GM18867 (cell line): Measurements from ENCODE around the gene OGFR.
A peak's percentile ranks its signal among the peaks of the same experiment; 100 is the strongest.

ENCODE experiments used
- ATAC-seq: cut with Tn5 transposase; IDR thresholded peaks from one replicate; pipeline ENCODE4 v1.9.1; 2021; ENCODE audit warnings: mild to moderate bottlenecking, moderate library complexity; ENCODE audit not compliant: unreplicated experiment

OGFR gene

DNA sequence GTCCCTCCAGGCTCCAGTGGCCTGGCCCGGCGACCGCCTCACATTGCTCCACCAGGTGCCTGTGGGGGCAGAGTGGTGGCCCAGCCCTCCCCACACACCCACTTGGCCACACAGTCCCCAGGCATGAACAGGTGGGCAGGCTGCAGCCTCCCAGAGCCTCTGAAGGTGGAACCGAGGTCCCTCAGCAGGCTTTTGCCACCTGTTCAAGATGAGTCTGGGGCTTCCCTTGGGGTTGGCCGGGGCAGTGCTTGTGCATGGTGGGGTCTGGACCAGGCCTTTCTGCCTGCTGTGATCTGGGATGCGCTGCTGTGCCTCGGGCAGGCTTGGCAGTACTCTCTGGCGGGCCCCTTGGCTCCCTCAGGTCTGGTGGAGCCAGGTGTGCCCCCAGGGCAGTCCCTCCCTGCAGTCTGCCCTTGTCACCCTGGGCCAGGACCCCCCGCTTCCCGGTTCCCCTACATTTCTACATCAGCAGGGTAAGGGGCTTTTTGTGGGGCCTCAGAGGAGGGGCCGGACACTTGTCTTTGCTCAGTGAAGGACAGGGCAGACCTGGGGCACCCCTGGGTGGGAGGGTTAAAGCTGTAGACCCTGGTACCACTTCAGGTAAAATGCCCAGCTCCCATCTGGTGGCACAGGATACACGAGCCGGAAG, 9.5 kb downstream of the OGFR start:
- no peak for ATAC-seq

DNA sequence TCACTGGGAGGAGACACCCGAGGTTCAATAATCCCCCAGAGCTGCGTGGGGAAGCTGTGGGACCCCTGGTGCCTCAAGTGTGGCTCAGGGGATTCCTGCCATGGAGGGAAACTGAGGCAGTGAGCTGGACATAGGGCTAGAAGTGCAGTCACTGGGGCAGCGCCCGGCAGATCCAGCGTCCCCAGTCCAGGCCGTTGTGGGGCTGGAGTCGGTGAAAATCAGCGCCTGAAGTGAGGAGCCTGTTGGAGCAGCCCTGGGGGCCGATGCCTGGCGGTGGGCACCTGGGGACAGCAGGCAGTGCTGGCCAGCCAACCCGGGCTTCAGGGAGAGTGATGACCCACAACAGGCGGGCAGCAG, 10.1 kb downstream of the OGFR start:
- no peak for ATAC-seq

DNA sequence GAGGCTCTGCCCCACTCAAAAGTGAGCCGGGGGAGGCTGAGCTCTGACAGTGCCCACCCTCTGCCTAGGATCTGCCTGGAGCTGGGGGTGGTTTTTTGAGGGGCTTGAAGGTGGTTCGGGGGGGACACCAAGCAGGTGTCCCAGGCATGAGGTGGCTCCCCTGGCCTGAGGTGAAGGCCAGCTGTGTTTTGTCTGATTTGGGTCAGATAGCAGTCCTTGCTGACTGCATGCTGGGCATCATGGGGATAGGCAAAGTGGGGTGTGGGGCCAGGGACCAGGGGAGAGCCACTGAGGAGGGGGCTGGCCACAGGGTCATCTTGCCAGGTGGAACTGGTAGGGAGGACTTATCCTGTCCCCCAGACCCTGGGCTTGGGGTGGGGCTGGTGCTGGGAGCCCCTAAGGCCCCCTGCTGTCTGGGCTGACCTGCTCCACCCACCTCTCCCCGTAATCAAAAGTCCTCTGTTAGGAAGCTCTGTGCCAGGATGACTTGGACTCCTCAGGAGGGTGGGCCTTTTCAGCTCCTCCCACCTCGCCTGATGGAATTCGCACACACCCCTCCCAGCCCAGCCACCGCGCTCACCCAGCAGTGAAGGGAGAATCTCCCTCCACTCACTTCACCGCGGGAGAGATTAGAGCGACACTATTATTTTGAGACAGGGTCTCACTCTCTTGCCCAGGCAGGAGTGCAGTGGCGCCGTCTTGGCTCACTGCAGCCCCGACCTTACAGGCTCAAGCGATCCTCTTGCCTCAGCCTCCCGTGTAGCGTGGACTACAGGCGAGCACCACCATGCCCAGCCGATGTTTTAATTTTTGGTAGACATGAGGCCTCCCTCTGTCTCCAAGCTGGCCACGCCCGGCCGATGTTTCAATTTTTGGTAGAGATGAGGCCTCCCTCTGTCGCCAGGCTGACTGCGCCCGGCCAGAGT, 10.7 kb downstream of the OGFR start:
- no peak for ATAC-seq

DNA sequence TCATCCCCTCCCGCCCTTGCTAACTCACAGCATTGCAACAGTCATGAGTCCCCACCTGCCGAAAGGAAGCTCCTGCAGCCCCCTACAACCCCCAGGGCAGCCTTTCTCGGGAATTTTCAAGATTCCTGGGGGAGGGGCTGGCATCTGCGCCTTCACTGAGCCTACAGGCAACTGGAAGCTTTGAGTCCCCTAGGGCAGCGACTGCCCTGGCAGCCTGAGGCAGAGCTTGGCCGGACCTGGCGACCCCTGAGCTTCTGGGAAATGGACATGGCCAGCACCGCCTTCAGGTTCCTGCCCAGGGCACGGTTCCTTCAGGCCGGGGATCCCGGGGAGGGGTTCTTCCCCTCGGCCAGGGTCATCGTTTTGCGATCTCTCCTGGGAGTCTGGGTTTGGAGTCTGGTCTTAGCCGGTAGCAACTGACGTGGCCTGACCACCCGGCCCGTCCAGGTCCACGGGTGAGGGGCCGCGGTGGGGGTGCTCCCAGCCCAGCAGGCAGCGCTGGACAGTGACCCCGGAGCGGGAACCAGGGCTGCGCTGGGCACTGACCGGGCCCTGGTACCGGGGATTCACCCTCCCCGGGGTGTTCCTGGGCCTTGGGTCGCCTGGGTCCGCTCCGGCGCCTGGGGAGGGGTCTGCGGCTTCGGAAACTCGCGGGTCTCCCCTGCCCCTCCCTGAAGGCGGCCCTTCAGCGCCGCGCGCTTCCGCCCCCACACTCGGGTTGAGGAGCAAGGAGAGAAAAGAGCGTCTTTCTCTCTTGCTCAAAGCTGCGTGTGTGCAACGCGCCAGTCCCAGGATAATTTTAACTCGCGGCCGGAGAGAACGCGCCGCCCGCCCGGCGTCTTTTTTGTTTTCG, 11.6 kb downstream of the OGFR start:
- no peak for ATAC-seq

DNA sequence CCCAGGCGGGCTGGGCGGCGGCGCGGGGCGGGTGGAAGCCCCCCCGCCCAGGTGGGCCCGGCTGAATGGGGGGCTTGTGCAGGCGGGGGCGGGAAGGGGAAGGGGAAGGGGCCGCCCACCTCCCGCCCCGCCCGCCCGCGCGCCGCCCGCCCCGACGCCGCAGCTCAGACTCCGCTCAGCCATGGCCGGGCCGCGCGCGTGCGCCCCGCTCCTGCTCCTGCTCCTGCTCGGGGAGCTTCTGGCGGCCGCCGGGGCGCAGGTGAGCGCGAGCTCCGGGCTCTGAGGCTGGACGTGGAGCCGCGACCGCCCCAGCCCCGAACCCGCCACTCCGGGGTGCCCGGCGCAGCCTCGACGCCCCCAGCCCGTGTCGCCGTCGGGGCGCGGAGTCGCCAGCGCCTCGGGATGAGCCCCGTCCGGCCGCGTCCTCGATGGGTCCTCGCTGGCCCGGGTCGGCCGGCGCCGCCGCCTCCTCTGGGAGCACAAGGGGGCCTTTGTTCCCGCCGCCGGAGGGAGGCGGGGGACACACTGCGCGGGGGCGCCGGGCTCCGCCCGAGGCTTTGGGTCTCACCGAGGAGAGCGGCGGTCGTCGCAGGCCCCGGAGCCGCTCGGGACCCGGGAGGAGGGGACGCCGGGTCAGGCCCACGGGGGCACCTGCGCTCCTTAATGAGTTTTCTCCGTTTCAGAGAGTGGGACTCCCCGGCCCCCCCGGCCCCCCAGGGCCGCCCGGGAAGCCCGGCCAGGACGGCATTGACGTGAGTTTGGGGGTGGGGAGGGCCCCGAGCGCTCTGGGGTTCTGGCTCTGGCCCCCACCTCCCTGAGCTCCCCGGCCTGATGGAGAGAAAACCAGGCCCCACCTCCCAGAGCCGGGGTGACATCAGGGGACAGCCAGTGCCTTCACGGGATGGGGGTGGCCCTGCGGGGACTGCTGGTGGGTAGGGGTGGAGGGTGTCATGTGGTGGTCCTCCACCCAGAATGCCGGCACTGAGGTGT, 12.5 kb downstream of the OGFR start, which contains the start of gene COL9A3:
COL9A3 (plus strand) TSS at position 167 of the 990 bp plus-strand sequence; CDS start at position 182, 15 bp downstream.
- ATAC-seq, result no peak

DNA sequence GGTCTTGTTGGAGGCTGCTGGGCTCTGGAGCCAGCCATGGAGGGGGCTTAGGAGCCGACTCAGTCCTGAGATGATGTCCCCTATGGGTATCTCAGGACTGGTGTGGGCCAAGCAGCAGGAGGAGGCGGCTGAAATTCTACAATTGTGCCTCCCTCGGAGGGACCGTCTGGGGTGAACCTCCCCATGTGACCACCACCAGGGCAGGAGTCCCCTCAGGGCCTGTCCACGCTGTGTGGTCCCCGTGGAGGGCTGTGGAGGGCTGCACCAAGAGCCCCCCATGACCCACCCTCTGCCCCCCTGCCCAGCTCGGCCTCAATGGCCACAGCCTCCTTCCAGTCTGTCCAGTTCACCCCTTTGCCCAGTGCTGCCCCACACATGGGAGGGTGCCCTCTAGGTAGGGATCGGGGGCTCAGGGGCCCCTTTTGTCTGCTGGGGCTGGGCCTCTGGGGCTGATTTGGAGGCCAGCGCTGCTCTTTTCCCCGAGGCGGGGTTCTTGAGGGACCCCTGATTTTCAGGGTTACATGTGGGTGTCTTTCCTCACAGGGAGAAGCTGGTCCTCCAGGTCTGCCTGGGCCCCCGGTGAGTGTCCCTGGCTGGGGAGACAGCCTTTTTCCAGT, 13.4 kb downstream of the OGFR start:
- ATAC-seq, result no peak

DNA sequence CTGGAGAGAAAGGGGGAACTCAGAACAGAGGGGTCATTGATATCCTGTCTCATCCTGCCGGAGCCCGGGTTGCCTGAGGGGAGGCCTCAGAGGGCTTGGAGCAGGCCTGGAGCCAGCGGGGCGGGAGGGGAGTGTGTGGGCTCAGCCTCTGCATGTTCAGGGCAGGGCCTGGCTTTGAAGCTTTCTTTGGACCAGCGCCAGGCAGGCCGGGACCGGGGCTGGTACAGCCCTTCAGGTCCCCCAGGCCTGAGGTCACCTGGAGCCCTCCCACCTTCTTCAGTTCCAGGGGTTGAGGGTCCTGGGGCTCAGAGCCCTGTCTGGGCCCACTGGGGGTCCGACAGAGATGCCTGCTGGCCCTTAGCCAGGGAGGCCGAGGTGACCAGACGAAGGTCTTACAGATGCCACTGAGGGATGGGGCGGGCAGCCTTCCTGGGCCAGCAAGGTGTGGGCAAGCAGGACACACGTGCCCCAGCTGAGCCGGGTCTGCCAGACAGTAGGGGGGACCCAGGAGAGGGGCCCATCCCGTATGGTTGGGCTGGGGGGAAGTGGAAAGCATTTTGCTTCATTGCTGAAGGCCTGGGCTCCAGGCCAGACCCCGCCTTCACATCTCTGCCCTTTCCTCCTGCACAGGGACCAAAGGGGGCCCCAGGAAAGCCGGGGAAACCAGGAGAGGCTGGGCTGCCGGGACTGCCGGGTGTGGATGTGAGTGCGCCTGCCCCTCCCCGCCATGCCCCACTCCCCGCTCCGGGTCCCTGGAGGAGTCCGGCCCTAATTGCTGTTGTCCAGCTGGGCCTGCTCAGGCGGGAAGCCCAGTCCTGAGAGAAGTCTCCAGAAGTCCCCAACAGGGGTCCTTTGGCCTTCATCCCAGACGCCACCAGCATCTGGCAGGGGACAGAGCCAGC, 14.2 kb downstream of the OGFR start:
- no peak for ATAC-seq

DNA sequence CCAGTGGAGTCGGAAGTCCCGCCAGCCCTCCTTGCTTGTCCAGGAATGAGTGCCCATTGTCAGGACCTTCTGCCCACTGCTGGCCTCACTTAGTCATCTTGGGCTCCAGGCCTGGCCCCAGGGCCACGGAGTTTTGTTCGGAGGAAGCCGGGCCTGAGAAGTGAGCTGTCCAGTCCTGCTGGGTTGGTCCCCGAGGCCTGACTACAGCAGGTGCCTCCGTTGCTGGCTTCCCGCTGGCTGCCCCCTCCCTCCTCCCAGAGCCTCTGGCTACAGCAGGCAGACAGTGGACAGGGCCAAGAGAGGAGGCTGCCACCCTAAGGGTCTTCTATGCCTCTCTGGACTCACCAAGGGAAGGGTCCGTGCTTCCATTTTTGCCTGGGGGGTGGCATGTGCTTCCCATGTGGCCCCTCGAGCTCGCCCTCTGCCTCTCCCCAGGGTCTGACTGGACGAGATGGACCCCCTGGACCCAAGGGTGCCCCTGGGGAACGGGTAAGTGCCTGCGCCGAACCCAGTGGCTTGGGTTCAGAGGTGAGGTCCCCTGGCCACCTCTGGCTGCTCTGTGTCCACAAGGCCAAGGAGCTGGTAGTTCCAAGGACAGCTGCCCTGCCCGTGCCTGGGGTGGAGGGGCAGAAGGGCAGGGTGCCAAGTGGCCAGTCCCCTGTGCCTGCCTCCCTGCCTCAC, 15.0 kb downstream of the OGFR start:
- ATAC-seq, result no peak

DNA sequence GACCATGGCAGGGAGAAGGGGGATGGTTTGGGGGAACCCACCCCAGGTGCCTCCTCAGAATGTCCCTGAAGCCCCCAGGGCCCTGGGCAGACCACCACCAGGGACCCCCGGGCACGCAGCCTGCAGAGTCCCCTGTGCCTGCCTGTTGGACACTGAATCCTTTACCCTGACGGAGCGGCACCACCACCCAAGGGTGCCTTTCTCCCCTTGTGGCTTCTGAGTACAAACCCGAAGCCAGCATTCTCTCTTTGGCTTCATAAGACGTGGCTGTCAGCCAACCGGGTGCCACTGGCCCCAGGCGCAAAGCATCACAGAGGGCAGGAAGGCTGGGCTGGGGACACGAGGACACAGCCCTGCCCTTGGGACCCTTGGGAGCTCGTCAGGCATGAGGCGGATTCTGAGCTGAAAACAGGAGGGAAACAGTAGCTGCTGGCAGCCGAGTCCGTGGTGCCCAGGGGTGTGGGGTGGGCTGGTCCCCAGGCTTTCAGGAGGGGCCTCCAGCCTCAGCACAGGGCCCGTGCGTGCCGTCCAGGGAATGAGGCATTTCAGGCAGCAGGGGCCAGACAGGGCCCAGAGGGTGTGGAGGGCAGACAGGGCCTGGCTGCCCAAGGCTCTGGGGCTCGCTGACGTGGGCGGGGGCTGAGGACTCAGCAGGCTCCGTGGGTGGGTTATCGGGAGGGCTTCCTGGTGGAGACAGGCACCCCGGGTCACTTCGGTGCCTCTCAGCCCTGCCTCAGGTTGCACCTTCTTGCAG, 15.8 kb downstream of the OGFR start:
- no peak for ATAC-seq

DNA sequence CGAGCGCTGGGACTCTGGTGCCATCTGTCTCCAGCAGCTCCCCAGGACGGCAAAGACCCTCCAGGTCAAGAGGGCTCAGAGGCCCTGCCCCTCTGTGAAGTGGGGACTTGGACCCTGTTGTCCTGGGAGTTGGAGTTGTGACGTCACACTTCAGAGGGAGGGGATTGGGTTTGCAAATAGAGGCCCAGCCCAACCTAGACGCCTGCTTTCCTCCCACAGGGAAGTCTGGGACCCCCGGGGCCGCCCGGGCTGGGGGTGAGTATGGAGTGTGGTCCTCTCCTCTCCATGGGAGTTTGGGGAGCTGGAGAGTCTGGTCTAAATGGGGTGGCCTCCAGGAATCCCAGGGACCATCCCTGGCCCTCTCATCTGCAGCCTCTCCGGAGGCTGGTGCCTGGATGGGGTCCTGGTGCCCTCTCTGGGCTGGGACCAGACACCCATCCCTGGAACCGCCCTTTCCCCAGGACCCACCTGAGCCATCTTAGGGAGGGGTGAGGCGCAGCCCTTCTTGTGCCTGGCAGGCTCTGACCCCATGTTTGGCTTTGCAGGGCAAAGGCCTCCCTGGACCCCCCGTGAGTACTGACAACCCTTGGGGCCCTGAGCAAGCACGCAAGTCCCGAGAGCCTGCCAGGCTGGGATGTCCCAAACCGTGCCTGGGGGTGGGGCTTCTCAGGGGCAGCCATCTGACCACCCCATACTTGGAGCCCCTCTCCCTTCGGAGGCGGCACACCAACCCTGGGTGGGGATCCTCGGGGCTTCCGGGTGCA, 16.5 kb downstream of the OGFR start:
- no peak for ATAC-seq

DNA sequence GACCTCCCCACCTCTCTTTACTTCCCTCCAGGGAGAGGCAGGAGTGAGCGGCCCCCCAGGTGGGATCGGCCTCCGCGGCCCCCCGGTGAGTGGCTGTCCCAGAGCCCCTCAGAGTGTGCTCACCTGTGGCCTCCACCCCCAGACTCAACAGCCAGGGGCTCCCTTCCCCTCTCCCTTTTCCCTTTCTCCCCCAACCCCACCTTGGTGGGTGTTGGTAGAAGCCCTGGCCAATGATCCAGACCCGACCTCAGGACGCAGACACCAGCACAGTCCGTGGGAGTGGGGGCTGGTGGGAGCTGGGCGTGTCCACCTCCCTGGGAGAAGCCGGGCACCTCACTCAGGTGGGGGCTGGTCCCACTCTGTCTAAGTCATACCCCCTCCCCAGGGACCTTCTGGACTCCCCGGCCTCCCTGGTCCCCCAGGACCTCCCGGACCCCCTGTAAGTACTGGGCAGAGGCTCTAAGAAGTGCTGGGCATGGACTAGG, 17.1 kb downstream of the OGFR start:
- ATAC-seq, result no peak

DNA sequence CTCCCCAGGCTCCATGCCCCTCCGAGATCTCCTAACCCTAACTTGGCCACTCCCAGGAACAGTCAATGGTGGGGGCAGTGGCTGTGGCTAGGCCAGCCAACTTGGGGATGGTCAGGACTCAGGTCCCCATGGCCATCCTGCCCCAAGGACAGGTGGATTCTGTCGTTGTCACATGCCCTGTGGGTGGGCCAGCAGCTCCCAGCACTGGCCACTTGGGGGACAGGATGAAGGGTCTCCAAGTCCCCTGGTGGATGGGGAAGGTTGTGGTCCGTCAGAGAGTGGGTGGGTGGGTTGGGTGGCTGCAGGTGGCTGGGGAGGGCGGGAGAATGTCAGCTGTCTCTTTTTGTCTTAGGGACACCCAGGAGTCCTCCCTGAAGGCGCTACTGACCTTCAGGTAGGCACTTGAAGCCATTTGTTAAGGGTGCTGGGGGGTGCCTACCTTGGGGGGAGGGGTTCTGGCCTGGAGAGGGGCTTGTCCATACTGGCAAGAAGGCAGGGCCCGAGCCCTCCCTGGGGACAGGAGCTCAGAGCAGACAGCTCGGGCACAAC, 17.7 kb downstream of the OGFR start:
- ATAC-seq, result no peak

DNA sequence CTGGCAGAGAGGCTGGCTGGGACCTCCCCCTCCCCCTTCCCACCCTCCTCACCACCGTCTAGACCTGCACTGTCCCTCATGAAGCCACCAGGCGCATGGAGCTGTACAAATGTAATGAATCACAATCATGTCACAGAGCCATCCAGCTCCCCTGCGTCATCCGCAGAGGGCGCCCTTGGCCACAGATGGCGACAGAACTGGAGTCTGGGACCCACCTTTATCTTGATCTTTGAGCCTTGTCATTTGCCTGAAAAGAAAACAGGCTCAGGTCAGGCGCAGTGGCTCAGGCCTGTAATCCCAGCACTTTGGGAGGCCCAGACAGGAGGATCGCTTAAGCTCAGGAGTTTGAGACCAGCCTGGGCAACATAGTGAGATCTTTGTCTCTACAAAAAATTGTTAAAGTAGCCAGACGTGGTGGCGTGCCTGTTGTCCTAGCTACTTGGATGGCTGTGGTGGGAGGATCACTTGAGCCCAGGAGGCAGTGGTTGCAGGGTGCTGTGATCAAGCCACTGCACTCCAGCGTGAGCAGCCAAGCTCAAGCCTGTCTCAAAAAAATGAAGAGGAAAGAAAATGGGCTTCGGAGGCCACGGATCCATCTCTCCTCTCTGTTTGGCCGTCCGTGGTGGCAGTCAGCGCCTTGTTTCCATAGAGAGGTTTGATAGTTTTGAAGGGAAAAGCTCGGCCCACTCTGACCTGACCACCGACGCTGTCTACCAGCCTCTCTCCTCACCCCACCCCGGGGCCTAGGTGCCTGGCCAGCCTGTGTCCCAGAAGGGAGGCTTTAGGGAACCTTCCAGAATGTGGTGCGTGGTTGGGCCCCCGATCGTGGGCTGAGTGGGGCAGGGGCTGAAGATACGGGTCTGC, 18.4 kb downstream of the OGFR start:
- peak; percentile 57 for ATAC-seq

DNA sequence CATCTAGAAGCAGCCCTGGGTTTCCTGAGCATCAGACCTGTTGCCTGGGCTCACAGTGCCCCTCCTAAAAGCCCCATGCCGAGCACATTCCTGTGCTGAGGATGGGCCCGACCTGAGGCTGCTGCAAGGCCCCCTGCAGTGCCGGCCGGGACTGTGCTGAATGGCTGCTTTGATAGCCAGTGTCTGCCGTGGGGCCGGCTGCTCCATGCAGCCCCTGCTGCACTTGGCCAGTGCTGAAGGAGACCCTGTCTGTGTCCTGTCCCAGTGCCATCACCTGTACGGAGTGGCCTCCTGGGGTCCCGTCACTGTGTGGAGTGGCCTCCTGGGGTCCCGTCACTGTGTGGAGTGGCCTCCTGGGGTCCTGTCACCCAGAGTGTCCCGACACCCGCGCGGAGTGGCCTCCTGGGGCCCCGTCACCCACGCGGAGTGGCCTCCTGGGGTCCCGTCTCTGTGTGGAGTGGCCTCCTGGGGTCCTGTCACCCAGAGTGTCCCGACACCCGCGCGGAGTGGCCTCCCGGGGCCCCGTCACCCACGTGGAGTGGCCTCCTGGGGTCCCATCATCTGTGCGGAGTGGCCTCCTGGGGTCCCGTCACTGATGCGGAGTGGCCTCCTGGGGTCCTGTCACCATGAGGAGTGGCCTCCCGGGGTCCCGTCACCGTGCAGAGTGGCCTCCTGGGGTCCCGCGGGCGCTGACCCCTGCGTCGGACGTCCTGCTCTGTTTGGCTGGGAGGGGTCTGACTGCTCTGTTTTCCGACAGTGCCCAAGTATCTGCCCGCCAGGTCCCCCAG, 19.2 kb downstream of the OGFR start:
- ATAC-seq, result no peak
